HEK293T (cell line): Measurements from ENCODE around the gene DCXR.

Source experiments
- CTCF ChIA-PET: fragments of 350-600 bp; formaldehyde crosslinking; extraction: SDS; loops from one replicate; lab custom pipeline; 2021; ENCODE audit warnings: antibody characterized with exemption, inconsistent platforms; lab: Yijun Ruan, JAX
- POLR2A ChIA-PET: fragments of 350-600 bp; formaldehyde crosslinking; extraction: SDS; loops from one replicate; lab custom pipeline; 2020; ENCODE audit warnings: antibody characterized with exemption, inconsistent platforms; lab: Yijun Ruan, JAX
- DNase-seq: peaks from one replicate; pipeline ENCODE4 v3.0.0; 2012; ENCODE audit warnings: mixed read lengths; ENCODE audit errors: extremely low spot score
- ARNT ChIP-seq: fragments of 450-650 bp; IDR thresholded peaks from 2 replicates; pipeline ENCODE4 v1.6.1; 2017; ENCODE audit warnings: mild to moderate bottlenecking
- BHLHE40 ChIP-seq: fragments of 450-650 bp; IDR thresholded peaks from 2 replicates; pipeline ENCODE4 v1.6.1; 2016; ENCODE audit warnings: mild to moderate bottlenecking, moderate library complexity, borderline replicate concordance
- CTBP1 ChIP-seq: fragments of 450-650 bp; IDR thresholded peaks from 2 replicates; pipeline ENCODE4 v1.6.1; 2016; ENCODE audit warnings: borderline replicate concordance
- ELF4 ChIP-seq: fragments of 450-650 bp; IDR thresholded peaks from 2 replicates; pipeline ENCODE4 v1.6.1; 2017; ENCODE audit warnings: antibody characterized with exemption
- FOXA1 ChIP-seq: fragments of 450-650 bp; IDR thresholded peaks from 2 replicates; pipeline ENCODE4 v1.6.1; 2016; ENCODE audit warnings: mild to moderate bottlenecking
- FOXK2 ChIP-seq: fragments of 450-650 bp; IDR thresholded peaks from 2 replicates; pipeline ENCODE4 v1.6.1; 2016; ENCODE audit warnings: mild to moderate bottlenecking
- FOXM1 ChIP-seq: fragments of 450-650 bp; IDR thresholded peaks from 2 replicates; pipeline ENCODE4 v1.6.1; 2017; ENCODE audit warnings: mild to moderate bottlenecking, borderline replicate concordance
- HDGF ChIP-seq: fragments of 450-650 bp; IDR thresholded peaks from 2 replicates; pipeline ENCODE4 v1.6.1; 2017; ENCODE audit warnings: antibody characterized with exemption, borderline replicate concordance
- L3MBTL2 ChIP-seq: fragments of 450-650 bp; conservative IDR thresholded peaks from 2 replicates; pipeline ENCODE4 v1.6.1; 2016; ENCODE audit warnings: mild to moderate bottlenecking
- LEF1 ChIP-seq: fragments of 450-650 bp; IDR thresholded peaks from 2 replicates; pipeline ENCODE4 v1.6.1; 2017; ENCODE audit warnings: mild to moderate bottlenecking, borderline replicate concordance
- NFRKB ChIP-seq: fragments of 450-650 bp; IDR thresholded peaks from 2 replicates; pipeline ENCODE4 v1.6.1; 2016; ENCODE audit warnings: mild to moderate bottlenecking, moderate library complexity
- SP1 ChIP-seq: fragments of 450-650 bp; IDR thresholded peaks from 2 replicates; pipeline ENCODE4 v1.6.1; 2017
- SUZ12 ChIP-seq: fragments of 450-650 bp; IDR thresholded peaks from 2 replicates; pipeline ENCODE4 v1.6.1; 2016; ENCODE audit warnings: mild to moderate bottlenecking
- TARDBP ChIP-seq: fragments of 450-650 bp; IDR thresholded peaks from 2 replicates; pipeline ENCODE4 v1.6.1; 2016
- ZNF384 ChIP-seq: fragments of 450-650 bp; IDR thresholded peaks from 2 replicates; pipeline ENCODE4 v1.6.1; 2016
- TF ChIP-seq, protein P1 (sequence below): fragments of 450-650 bp; IDR thresholded peaks from 2 replicates; pipeline ENCODE4 v1.6.1; 2016

Gene DCXR

GRCh38 chr17:82083009-82083408 is 45.5 kb upstream of the DCXR start:
- CTCF ChIA-PET, result no interaction called here
- DNase-seq, result no peak
- POLR2A ChIA-PET, result no interaction called here
- TF ChIP-seq FOXK2 (no peak), BHLHE40 (no peak), TARDBP (no peak), SUZ12 (no peak), ZNF384 (no peak), FOXA1 (no peak), ARNT (no peak), FOXM1 (no peak), L3MBTL2 (no peak), CTBP1 (no peak), LEF1 (no peak), NFRKB (no peak), ELF4 (no peak), HDGF (no peak), SP1 (no peak)
- TF ChIP-seq, protein P1, sequence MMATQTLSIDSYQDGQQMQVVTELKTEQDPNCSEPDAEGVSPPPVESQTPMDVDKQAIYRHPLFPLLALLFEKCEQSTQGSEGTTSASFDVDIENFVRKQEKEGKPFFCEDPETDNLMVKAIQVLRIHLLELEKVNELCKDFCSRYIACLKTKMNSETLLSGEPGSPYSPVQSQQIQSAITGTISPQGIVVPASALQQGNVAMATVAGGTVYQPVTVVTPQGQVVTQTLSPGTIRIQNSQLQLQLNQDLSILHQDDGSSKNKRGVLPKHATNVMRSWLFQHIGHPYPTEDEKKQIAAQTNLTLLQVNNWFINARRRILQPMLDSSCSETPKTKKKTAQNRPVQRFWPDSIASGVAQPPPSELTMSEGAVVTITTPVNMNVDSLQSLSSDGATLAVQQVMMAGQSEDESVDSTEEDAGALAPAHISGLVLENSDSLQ, result no peak

DNA sequence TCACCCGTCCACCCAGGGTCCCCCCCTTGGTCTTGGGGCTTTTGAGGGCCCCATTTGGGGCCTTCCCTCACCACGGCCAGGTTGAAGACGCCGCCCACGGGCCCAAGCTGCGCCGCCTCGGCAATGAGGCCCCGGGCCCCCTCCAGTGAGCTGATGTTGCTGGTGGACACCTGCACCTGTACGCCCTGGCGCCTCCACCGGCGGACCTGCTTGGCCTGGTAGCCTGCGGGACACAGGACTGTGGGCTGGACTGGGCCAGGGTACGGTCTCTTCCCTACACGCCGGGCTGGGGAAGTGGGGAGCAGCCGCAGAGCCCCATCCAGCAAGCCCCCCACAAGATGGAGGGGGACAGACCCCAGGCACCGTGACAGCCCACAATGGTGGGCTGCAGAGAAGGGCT is 45.0 kb upstream of the DCXR start:
- DNase-seq, result no peak
- ChIA-PET POLR2A (no interaction called here), CTCF (no interaction called here)
- no peak for TF ChIP-seq L3MBTL2
- no peak for TF ChIP-seq ARNT
- no peak for TF ChIP-seq ELF4
- TF ChIP-seq ZNF384, result no peak
- TF ChIP-seq BHLHE40, result no peak
- TF ChIP-seq, protein P1, result no peak
- TF ChIP-seq CTBP1, result no peak
- no peak for TF ChIP-seq FOXA1
- TF ChIP-seq HDGF, result no peak
- no peak for TF ChIP-seq TARDBP
- TF ChIP-seq LEF1, result no peak
- no peak for TF ChIP-seq FOXK2
- TF ChIP-seq NFRKB, result no peak
- TF ChIP-seq FOXM1, result no peak
- TF ChIP-seq SUZ12, result no peak
- no peak for TF ChIP-seq SP1

DNA sequence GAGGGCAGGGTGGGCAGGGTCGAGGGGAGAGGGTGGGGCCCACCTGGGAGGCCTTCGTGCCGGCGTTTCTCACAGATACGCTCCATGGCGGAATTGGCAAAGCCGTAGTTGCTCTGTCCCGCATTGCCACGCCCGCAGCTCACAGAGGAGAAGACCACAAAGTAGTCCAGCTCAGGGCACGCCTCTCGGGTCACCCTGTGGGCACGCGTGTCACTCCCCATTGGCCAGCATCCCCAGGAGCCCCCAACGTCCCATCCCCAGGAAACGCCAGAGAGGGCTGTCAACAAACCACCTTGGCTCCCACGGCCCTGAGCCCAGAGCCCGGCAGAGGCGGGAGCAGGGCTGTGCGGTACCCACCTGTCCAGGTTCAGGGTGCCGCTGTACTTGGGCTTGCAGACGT is 44.5 kb upstream of the DCXR start:
- ChIA-PET CTCF (no interaction called here), POLR2A (interaction anchor here (1.0 kb wide), 1 partner anchor 16 kb away, joined by 4 read pairs; the partner anchor contains the start of gene DUS1L)

GRCh38 chr17:82081546-82081945 is 44.0 kb upstream of the DCXR start:
- DNase-seq, result no peak
- ChIA-PET POLR2A (interaction anchor here (1.0 kb wide), 1 partner anchor 16 kb away, joined by 4 read pairs; the partner anchor contains the start of gene DUS1L), CTCF (no interaction called here)
- no peak for TF ChIP-seq ELF4
- TF ChIP-seq, protein P1, result no peak
- TF ChIP-seq NFRKB, result no peak
- no peak for TF ChIP-seq HDGF
- no peak for TF ChIP-seq TARDBP
- no peak for TF ChIP-seq SUZ12
- no peak for TF ChIP-seq ZNF384
- no peak for TF ChIP-seq FOXM1
- TF ChIP-seq L3MBTL2, result no peak
- TF ChIP-seq LEF1, result no peak
- no peak for TF ChIP-seq BHLHE40
- no peak for TF ChIP-seq FOXA1
- TF ChIP-seq ARNT, result no peak
- no peak for TF ChIP-seq SP1

More for the DNA sequence above, 44.5 kb upstream of the DCXR start:
- no peak for TF ChIP-seq ARNT
- TF ChIP-seq FOXA1, result no peak
- TF ChIP-seq NFRKB, result no peak
- no peak for TF ChIP-seq LEF1
- no peak for TF ChIP-seq FOXM1
- TF ChIP-seq FOXK2, result no peak
- TF ChIP-seq, protein P1, result no peak
- no peak for DNase-seq

DNA sequence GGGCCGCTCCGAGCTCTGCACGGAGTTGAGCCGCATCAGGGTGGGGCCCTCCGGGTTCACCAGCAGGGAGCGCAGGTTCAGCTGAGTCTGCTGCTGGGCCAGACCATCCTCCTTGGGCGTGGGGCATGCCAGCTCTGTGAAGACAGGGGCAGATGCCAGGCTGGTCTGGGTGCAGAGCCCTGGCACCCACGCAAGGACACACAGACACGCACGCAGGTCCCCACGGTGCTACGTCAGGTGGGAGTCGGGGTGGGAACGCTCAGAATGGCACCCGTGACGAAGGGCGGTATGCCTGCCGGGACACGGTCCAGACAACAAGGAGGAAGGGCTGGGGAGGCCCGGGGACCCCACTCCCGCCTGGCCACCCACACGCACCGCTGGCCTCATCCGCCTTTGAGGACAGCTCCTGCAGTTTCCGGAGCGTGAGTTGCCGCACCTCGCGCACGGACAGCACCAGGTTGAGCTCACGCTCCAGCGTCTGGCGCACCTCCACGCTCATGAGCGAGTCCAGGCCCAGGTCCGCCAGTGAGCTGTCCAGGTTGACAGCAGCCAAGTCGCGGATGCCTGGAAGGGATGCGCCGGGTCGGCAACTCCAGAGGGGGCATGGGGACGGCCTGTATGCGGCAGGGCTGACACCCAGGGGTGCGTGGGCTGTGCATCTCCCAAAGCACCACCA is 43.4 kb upstream of the DCXR start:
- POLR2A ChIA-PET, result interaction anchor here (1.0 to 1.1 kb wide), 2 partner anchors 15 to 17 kb away, joined by 4 read pairs; partner anchors contain the start of genes DUS1L and FASN
- DNase-seq, result no peak
- CTCF ChIA-PET, result no interaction called here
- TF ChIP-seq NFRKB, result no peak
- TF ChIP-seq, protein P1, result no peak
- no peak for TF ChIP-seq FOXA1
- no peak for TF ChIP-seq SUZ12
